ENCODE measurements around the gene ATP6V0E1. TPM values are rescaled to one million over a fixed set of nuclear protein-coding genes. Genes with fewer than 3 reads are reported as not detected.

The ATP6V0E1 gene
- total and polyA plus RNA-seq, 2 donors (not counting 3 experiments of a cell fraction or from before 2014, with no cell fraction given), result 217 to 278 TPM

DNA sequence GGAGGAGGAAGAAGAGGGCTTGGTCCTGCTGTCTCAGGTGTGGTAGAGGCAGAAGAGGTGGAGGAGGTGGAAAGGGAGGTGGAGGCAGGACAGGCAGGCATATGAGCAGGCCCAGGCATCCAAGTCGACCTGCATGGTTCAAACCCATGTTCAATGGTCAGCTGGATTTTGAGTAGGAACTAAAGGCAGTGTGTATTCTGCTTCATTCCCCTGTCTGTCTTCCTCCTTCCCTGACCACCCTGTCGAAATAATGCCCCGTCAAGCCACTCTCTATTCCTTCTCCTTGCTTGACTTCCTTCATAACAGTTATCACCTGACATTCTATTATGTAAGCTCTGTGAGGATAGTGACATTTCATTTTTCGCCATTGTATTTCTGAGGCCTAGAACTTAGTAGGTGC lies 34.8 kb downstream of the ATP6V0E1 start:
- FAIRE-seq, result no peak
- ChIA-PET CTCF (interaction anchor here (0.8 to 2.2 kb wide), 2 partner anchors 8 to 34 kb away, joined by 3 to 9 read pairs; partner anchors contain the start of gene ATP6V0E1), POLR2A (no interaction called here)
- no peak overlapping the region for H2AFZ ChIP-seq (ENCODE audit: low read depth, low read length)
- intact Hi-C loops (cut with micrococcal nuclease) (no loop called here), dilution Hi-C loops (cut with MboI; ENCODE audit: extremely low pct_ligation_motif_present, low sequenced_read_pairs) (no loop called here)
- H3K4me3 ChIP-seq (replicated peaks in 1 of 3; ENCODE audit: insufficient read depth in 1 of 3, low read depth in 1 of 3, low read length in 3 of 3), result no peak overlapping the region
- H3K9me1 ChIP-seq (replicated peaks; ENCODE audit: control insufficient read depth, extremely low read depth, insufficient read depth, low read length), result no peaks in the 10 kb centered on the region
- peaks cover 0 to 4% of the 10 kb centered on the region in 2 experiments for H3K36me3 ChIP-seq (ENCODE audit: control insufficient read depth in 2 of 2, extremely low read depth in 1 of 2, insufficient read depth in 2 of 2, low read length in 2 of 2)
- no peak overlapping the region for H3K4me2 ChIP-seq (ENCODE audit: insufficient read depth, low read length)
- TF ChIP-seq POLR2AphosphoS5 (IDR thresholded peaks at IDR 0.05; ENCODE audit: insufficient read depth, low read depth, low read length) (no peak), JUN (IDR thresholded peaks at IDR 0.05; ENCODE audit: borderline replicate concordance, insufficient read depth, insufficient read length, low read depth) (no peak), GATA2 (IDR thresholded peaks at IDR 0.05; ENCODE audit: insufficient read depth, insufficient read length, low read depth, low read length) (no peak), MYC (IDR thresholded peaks at IDR 0.05; ENCODE audit: low read depth, low read length) (no peak), EZH2 (IDR thresholded peaks at IDR 0.05; ENCODE audit: borderline replicate concordance, low read depth, low read length, severe bottlenecking) (no peak), POLR2A (IDR thresholded peaks at IDR 0.05; ENCODE audit: low read depth, low read length) (no peak), FOS (IDR thresholded peaks at IDR 0.05; ENCODE audit: borderline replicate concordance, insufficient read depth, low read length) (no peak)
- TF ChIP-seq, protein P1, sequence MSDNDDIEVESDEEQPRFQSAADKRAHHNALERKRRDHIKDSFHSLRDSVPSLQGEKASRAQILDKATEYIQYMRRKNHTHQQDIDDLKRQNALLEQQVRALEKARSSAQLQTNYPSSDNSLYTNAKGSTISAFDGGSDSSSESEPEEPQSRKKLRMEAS (IDR thresholded peaks at IDR 0.05; ENCODE audit: insufficient read depth, insufficient read length), result no peak
- TF ChIP-seq, protein P2, sequence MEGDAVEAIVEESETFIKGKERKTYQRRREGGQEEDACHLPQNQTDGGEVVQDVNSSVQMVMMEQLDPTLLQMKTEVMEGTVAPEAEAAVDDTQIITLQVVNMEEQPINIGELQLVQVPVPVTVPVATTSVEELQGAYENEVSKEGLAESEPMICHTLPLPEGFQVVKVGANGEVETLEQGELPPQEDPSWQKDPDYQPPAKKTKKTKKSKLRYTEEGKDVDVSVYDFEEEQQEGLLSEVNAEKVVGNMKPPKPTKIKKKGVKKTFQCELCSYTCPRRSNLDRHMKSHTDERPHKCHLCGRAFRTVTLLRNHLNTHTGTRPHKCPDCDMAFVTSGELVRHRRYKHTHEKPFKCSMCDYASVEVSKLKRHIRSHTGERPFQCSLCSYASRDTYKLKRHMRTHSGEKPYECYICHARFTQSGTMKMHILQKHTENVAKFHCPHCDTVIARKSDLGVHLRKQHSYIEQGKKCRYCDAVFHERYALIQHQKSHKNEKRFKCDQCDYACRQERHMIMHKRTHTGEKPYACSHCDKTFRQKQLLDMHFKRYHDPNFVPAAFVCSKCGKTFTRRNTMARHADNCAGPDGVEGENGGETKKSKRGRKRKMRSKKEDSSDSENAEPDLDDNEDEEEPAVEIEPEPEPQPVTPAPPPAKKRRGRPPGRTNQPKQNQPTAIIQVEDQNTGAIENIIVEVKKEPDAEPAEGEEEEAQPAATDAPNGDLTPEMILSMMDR (IDR thresholded peaks at IDR 0.05; ENCODE audit: extremely low read depth in 1 of 2, insufficient read depth in 1 of 2, low read depth in 1 of 2, low read length in 2 of 2), result no peak
- no peaks in the 10 kb centered on the region for H4K20me1 ChIP-seq (replicated peaks; ENCODE audit: control insufficient read depth, extremely low read depth, insufficient read depth, low read length)
- BruUV-seq (replicated peaks), result no TSS peak
- peaks cover 11% of the 10 kb centered on the region for H3K4me1 ChIP-seq (ENCODE audit: control insufficient read depth, extremely low read depth, insufficient read depth, low read length)
- no peak overlapping the region for H3K27ac ChIP-seq (ENCODE audit: insufficient read depth, low read depth, low read length)
- no peak overlapping the region for H3K9ac ChIP-seq (replicated peaks; ENCODE audit: extremely low read depth, insufficient read depth, low read length)
- no peaks in the 10 kb centered on the region for H3K9me3 ChIP-seq (replicated peaks; ENCODE audit: control insufficient read depth, insufficient read depth, low read length)
- DNase-seq (ENCODE audit: low read depth, low spot score), result no peak
- no peaks in the 10 kb centered on the region for H3K27me3 ChIP-seq (ENCODE audit: control insufficient read depth in 2 of 2, insufficient read depth in 2 of 2, low read length in 2 of 2)
- peaks cover 38% of the 10 kb centered on the region for H3K79me2 ChIP-seq (ENCODE audit: control insufficient read depth, insufficient read depth, low read length)

All from endothelial cell of umbilical vein (primary cell).